Liver (tissue), 9 donors: ENCODE data around the gene SMIM44. TPM values are rescaled to one million over a fixed set of nuclear protein-coding genes. Genes with fewer than 3 reads are reported as not detected.

Source experiments
- DNase-seq: peaks from one replicate; pipeline ENCODE4 v3.0.0-alpha.2; 2017; ENCODE audit warnings: low spot score
- H3K27ac ChIP-seq, 2 donors: one replicate each; pipeline ENCODE4 v1.7.0; 2013; ENCODE audit warnings: inconsistent platforms in 2 of 2, low read length in 2 of 2, control low read depth in 1 of 2, low read depth in 1 of 2, mild to moderate bottlenecking in 1 of 2
- H3K27me3 ChIP-seq, 4 donors: one replicate each; pipeline versions ENCODE4 v1.6.1 to v1.7.0; 2013; ENCODE audit warnings: low read length in 3 of 4, inconsistent platforms in 1 of 4, mild to moderate bottlenecking in 1 of 4, moderate library complexity in 1 of 4; ENCODE audit not compliant: control insufficient read depth in 4 of 4, insufficient read depth in 4 of 4
- H3K36me3 ChIP-seq, 4 donors: one replicate each; pipeline versions ENCODE4 v1.6.1 to v1.7.0; 2013; ENCODE audit warnings: low read length in 3 of 4, mild to moderate bottlenecking in 3 of 4, low read depth in 1 of 4, moderate library complexity in 1 of 4; ENCODE audit not compliant: control insufficient read depth in 4 of 4, insufficient read depth in 3 of 4
- H3K4me1 ChIP-seq, 4 donors: one replicate each; pipeline versions ENCODE4 v1.6.1 to v1.7.0; 2013; ENCODE audit warnings: low read length in 3 of 4, mild to moderate bottlenecking in 3 of 4, moderate library complexity in 1 of 4; ENCODE audit not compliant: control insufficient read depth in 4 of 4, insufficient read depth in 4 of 4
- H3K4me3 ChIP-seq, 3 donors: one replicate each; pipeline versions ENCODE4 v1.6.1 to v1.7.0; 2013; ENCODE audit warnings: low read length in 3 of 3, control low read depth in 1 of 3, low read depth in 1 of 3, mild to moderate bottlenecking in 1 of 3
- H3K9ac ChIP-seq, 2 donors: one replicate each; pipeline ENCODE4 v1.7.0; 2013; ENCODE audit warnings: low read length in 2 of 2, mild to moderate bottlenecking in 2 of 2, moderate library complexity in 2 of 2, control low read depth in 1 of 2, low read depth in 1 of 2
- H3K9me3 ChIP-seq, 4 donors: one replicate each; pipeline versions ENCODE4 v1.6.1 to v1.7.0; 2013; ENCODE audit warnings: low read length in 3 of 4; ENCODE audit not compliant: control insufficient read depth in 4 of 4
- ATF3 ChIP-seq: IDR thresholded peaks from 2 replicates; pipeline ENCODE4 v1.6.1; 2016; ENCODE audit warnings: antibody characterized with exemption
- CTCF ChIP-seq: fragments of 150-350 bp; IDR thresholded peaks from 2 replicates; pipeline ENCODE4 v1.5.1; 2017; ENCODE audit warnings: improper control_type of control experiment, low read depth, low read length; ENCODE audit not compliant: missing input control
- FOXA2 ChIP-seq: IDR thresholded peaks from 2 replicates; pipeline ENCODE4 v1.6.1; 2016; ENCODE audit warnings: antibody characterized with exemption
- HNF4G ChIP-seq: IDR thresholded peaks from 2 replicates; pipeline ENCODE4 v1.6.1; 2016; ENCODE audit warnings: antibody characterized with exemption
- JUND ChIP-seq, 2 donors: IDR thresholded peaks; 2 replicates each; pipeline ENCODE4 v1.6.1; 2016; ENCODE audit warnings: antibody characterized with exemption in 2 of 2
- MAX ChIP-seq: IDR thresholded peaks from 2 replicates; pipeline ENCODE4 v1.6.1; 2016; ENCODE audit warnings: antibody characterized with exemption
- RAD21 ChIP-seq, 2 donors: IDR thresholded peaks; 2 replicates each; pipeline ENCODE4 v1.6.1; 2016; ENCODE audit warnings: antibody characterized with exemption in 2 of 2, mild to moderate bottlenecking in 2 of 2
- REST ChIP-seq: IDR thresholded peaks from 2 replicates; pipeline ENCODE4 v1.6.1; 2016; ENCODE audit warnings: antibody characterized with exemption, mild to moderate bottlenecking
- SP1 ChIP-seq: IDR thresholded peaks from 2 replicates; pipeline ENCODE4 v1.6.1; 2018; ENCODE audit warnings: antibody characterized with exemption, mild to moderate bottlenecking
- TAF1 ChIP-seq: conservative IDR thresholded peaks from 2 replicates; pipeline ENCODE4 v1.6.1; 2016; ENCODE audit warnings: antibody characterized with exemption, mild to moderate bottlenecking
- YY1 ChIP-seq: IDR thresholded peaks from 2 replicates; pipeline ENCODE4 v1.6.1; 2016; ENCODE audit warnings: antibody characterized with exemption, mild to moderate bottlenecking
- ZBTB33 ChIP-seq: IDR thresholded peaks from 2 replicates; pipeline ENCODE4 v1.6.1; 2016; ENCODE audit warnings: antibody characterized with exemption
- WGBS: extraction: QIAGEN DNeasy Blood & Tissue Kit; methylation state at CpG from one replicate; pipeline ENCODE4 v1.1.7; 2013; 5-methylcytosine and 5-hydroxymethylcytosine counted together
- polyA plus RNA-seq, 2 donors: library from polyadenylated mRNA; stranded (reverse) in 1 of 2; unstranded in 1 of 2; fragments of 200-250 nt in 1 of 2; fragments of >200 nt in 1 of 2; fragmentation: Nextera tagmentation in 1 of 2; extraction: Ambion mirVana in 1 of 2; gene quantifications; one replicate each; pipeline versions ENCODE4 v1.2.1 to v1.2.3, GENCODE V29; 2013 to 2015
- total RNA-seq, 2 donors: library from RNA; depleted of rRNA; stranded (reverse); fragments of >200 nt; gene quantifications; one replicate each; pipeline ENCODE4 v1.2.3, GENCODE V29; 2014
- donor health status: healthy.
- donor health status: healthy.
- donor health status: healthy.
- donor health status: healthy.
- donor health status: healthy.

The SMIM44 gene
- total and polyA plus RNA-seq, 4 donors = not detected

- 73% methylated on average over 49 of the region's 49 CpGs for WGBS
- no peak for DNase-seq
- H3K4me1 ChIP-seq = no peaks in the 10 kb centered on the region
- H3K27me3 ChIP-seq = peaks cover 0 to 2% (median 0%) of the 10 kb centered on the region in 4 donors
- no peaks in the 10 kb centered on the region for H3K9me3 ChIP-seq
- H3K36me3 ChIP-seq = no peaks in the 10 kb centered on the region
- no peak overlapping the region for H3K27ac ChIP-seq
- H3K9ac ChIP-seq = no peak overlapping the region
- TF ChIP-seq MAX = no peak
- TF ChIP-seq SP1 = no peak
- TF ChIP-seq HNF4G = no peak
- TF ChIP-seq JUND (IDR thresholded peaks at IDR 0.05) = no peak
- H3K4me3 ChIP-seq = no peak overlapping the region
Observed at GRCh38 chr19:3482507-3483225, 575 bp downstream of the SMIM44 start.

- Histone ChIP-seq H3K9ac (no peak overlapping the region), H3K9me3 (no peaks in the 10 kb centered on the region), H3K27ac (no peak overlapping the region), H3K4me3 (no peak overlapping the region), H3K4me1 (no peaks in the 10 kb centered on the region), H3K36me3 (no peaks in the 10 kb centered on the region), H3K27me3 (peaks cover 0 to 2% (median 0%) of the 10 kb centered on the region in 4 donors)
- TF ChIP-seq SP1 = no peak
- no peak for TF ChIP-seq FOXA2
- no peak for TF ChIP-seq TAF1
- TF ChIP-seq ZBTB33 = no peak
- no peak for TF ChIP-seq REST
- no peak for TF ChIP-seq JUND (IDR thresholded peaks at IDR 0.05)
- TF ChIP-seq CTCF = no peak
- no peak for TF ChIP-seq YY1
- TF ChIP-seq RAD21 (IDR thresholded peaks at IDR 0.05) = no peak
- TF ChIP-seq ATF3 = no peak
- 64% methylated on average over 38 of the region's 38 CpGs for WGBS
- DNase-seq = no peak
Observed at GRCh38 chr19:3481241-3482090, 1.8 kb downstream of the SMIM44 start.
